Measurements from ENCODE around the gene HTT.

- TF ChIP-seq, protein P1, sequence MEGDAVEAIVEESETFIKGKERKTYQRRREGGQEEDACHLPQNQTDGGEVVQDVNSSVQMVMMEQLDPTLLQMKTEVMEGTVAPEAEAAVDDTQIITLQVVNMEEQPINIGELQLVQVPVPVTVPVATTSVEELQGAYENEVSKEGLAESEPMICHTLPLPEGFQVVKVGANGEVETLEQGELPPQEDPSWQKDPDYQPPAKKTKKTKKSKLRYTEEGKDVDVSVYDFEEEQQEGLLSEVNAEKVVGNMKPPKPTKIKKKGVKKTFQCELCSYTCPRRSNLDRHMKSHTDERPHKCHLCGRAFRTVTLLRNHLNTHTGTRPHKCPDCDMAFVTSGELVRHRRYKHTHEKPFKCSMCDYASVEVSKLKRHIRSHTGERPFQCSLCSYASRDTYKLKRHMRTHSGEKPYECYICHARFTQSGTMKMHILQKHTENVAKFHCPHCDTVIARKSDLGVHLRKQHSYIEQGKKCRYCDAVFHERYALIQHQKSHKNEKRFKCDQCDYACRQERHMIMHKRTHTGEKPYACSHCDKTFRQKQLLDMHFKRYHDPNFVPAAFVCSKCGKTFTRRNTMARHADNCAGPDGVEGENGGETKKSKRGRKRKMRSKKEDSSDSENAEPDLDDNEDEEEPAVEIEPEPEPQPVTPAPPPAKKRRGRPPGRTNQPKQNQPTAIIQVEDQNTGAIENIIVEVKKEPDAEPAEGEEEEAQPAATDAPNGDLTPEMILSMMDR (conservative IDR thresholded peaks at IDR 0.05; ENCODE audit: low read depth, low read length): no peak
- no peak for TF ChIP-seq EZH2 (IDR thresholded peaks at IDR 0.05; ENCODE audit: borderline replicate concordance, low read depth, low read length, poor library complexity, severe bottlenecking)
Observed at GRCh38 chr4:3112609-3113469, 38.4 kb downstream of the HTT start.
